ENCODE results near the gene DNLZ. TPM values are rescaled to one million over a fixed set of nuclear protein-coding genes. Genes with fewer than 3 reads are reported as not detected.

DNLZ gene
- polyA plus RNA-seq, 1 donor, result 17.0 TPM

- H3K9me3 ChIP-seq (ENCODE audit: control insufficient read depth, low read depth, low read length), result peaks cover 5% of the 10 kb centered on the region
- no peaks in the 10 kb centered on the region for H3K4me1 ChIP-seq (ENCODE audit: control insufficient read depth, insufficient read depth, low read length)
- 83% methylated on average over 2 of the region's 16 CpGs for WGBS (ENCODE audit: insufficient coverage, low lambda C conversion rate)
- H3K27me3 ChIP-seq (ENCODE audit: control insufficient read depth, insufficient read depth, low read length), result no peaks in the 10 kb centered on the region
- no peak overlapping the region for H3K27ac ChIP-seq (ENCODE audit: low read length)
- no peak for DNase-seq
- no peaks in the 10 kb centered on the region for H3K36me3 ChIP-seq (ENCODE audit: control insufficient read depth, insufficient read depth, low read length)
- no peak overlapping the region for H3K4me3 ChIP-seq (ENCODE audit: low read length)
These were observed 45.8 kb downstream of the DNLZ start for GRCh38 chr9:136317695-136318094.

GRCh38 chr9:136316896-136317676 is 46.5 kb downstream of the DNLZ start:
- Histone ChIP-seq H3K4me1 (ENCODE audit: control insufficient read depth, insufficient read depth, low read length) (no peaks in the 10 kb centered on the region), H3K4me3 (ENCODE audit: low read length) (no peak overlapping the region), H3K9me3 (ENCODE audit: control insufficient read depth, low read depth, low read length) (peaks cover 5% of the 10 kb centered on the region), H3K36me3 (ENCODE audit: control insufficient read depth, insufficient read depth, low read length) (no peaks in the 10 kb centered on the region), H3K27ac (ENCODE audit: low read length) (no peak overlapping the region), H3K27me3 (ENCODE audit: control insufficient read depth, insufficient read depth, low read length) (no peaks in the 10 kb centered on the region)
- no peak for DNase-seq
- WGBS (ENCODE audit: insufficient coverage, low lambda C conversion rate), result no CpG with 5 or more reads among the region's 13 CpGs

GRCh38 chr9:136316271-136316751 is 47.2 kb downstream of the DNLZ start:
- Histone ChIP-seq H3K9me3 (ENCODE audit: control insufficient read depth, low read depth, low read length) (peaks cover 5% of the 10 kb centered on the region), H3K27me3 (ENCODE audit: control insufficient read depth, insufficient read depth, low read length) (no peaks in the 10 kb centered on the region), H3K4me3 (ENCODE audit: low read length) (no peak overlapping the region), H3K27ac (ENCODE audit: low read length) (no peak overlapping the region), H3K4me1 (ENCODE audit: control insufficient read depth, insufficient read depth, low read length) (peaks cover 6% of the 10 kb centered on the region), H3K36me3 (ENCODE audit: control insufficient read depth, insufficient read depth, low read length) (no peaks in the 10 kb centered on the region)
- no peak for DNase-seq
- no CpG with 5 or more reads among the region's 23 CpGs for WGBS (ENCODE audit: insufficient coverage, low lambda C conversion rate)

- Histone ChIP-seq H3K4me3 (ENCODE audit: low read length) (no peak overlapping the region), H3K9me3 (ENCODE audit: control insufficient read depth, low read depth, low read length) (peaks cover 5% of the 10 kb centered on the region), H3K27me3 (ENCODE audit: control insufficient read depth, insufficient read depth, low read length) (no peaks in the 10 kb centered on the region), H3K36me3 (ENCODE audit: control insufficient read depth, insufficient read depth, low read length) (no peaks in the 10 kb centered on the region), H3K27ac (ENCODE audit: low read length) (no peak overlapping the region), H3K4me1 (ENCODE audit: control insufficient read depth, insufficient read depth, low read length) (peaks cover 15% of the 10 kb centered on the region)
- DNase-seq, result no peak
- WGBS (ENCODE audit: insufficient coverage, low lambda C conversion rate), result no CpG with 5 or more reads among the region's 4 CpGs
These were observed 48.6 kb downstream of the DNLZ start for GRCh38 chr9:136314944-136315343.

GRCh38 chr9:136314056-136314416 is 49.5 kb downstream of the DNLZ start:
- no peaks in the 10 kb centered on the region for H3K36me3 ChIP-seq (ENCODE audit: control insufficient read depth, insufficient read depth, low read length)
- H3K27me3 ChIP-seq (ENCODE audit: control insufficient read depth, insufficient read depth, low read length), result no peaks in the 10 kb centered on the region
- no peak for DNase-seq
- H3K27ac ChIP-seq (ENCODE audit: low read length), result no peak overlapping the region
- peaks cover 15% of the 10 kb centered on the region for H3K4me1 ChIP-seq (ENCODE audit: control insufficient read depth, insufficient read depth, low read length)
- H3K4me3 ChIP-seq (ENCODE audit: low read length), result no peak overlapping the region
- peaks cover 7% of the 10 kb centered on the region for H3K9me3 ChIP-seq (ENCODE audit: control insufficient read depth, low read depth, low read length)
- WGBS (ENCODE audit: insufficient coverage, low lambda C conversion rate), result 80% methylated on average over 1 of the region's 3 CpGs

GRCh38 chr9:136313111-136314055 is 50.2 kb downstream of the DNLZ start:
- H3K4me3 ChIP-seq (ENCODE audit: low read length), result no peak overlapping the region
- no CpG with 5 or more reads among the region's 18 CpGs for WGBS (ENCODE audit: insufficient coverage, low lambda C conversion rate)

GRCh38 chr9:136312436-136312835 is 51.1 kb downstream of the DNLZ start:
- no peaks in the 10 kb centered on the region for H3K36me3 ChIP-seq (ENCODE audit: control insufficient read depth, insufficient read depth, low read length)
- no CpG with 5 or more reads among the region's 12 CpGs for WGBS (ENCODE audit: insufficient coverage, low lambda C conversion rate)
- DNase-seq, result peak in 1 of 2 donors; percentile 54

More at GRCh38 chr9:136313111-136314055, 50.2 kb downstream of the DNLZ start:
- no peak overlapping the region for H3K27ac ChIP-seq (ENCODE audit: low read length)
- H3K4me1 ChIP-seq (ENCODE audit: control insufficient read depth, insufficient read depth, low read length), result peaks cover 15% of the 10 kb centered on the region
- peaks cover 14% of the 10 kb centered on the region for H3K9me3 ChIP-seq (ENCODE audit: control insufficient read depth, low read depth, low read length)
- H3K36me3 ChIP-seq (ENCODE audit: control insufficient read depth, insufficient read depth, low read length), result no peaks in the 10 kb centered on the region
- DNase-seq, result no peak
- no peaks in the 10 kb centered on the region for H3K27me3 ChIP-seq (ENCODE audit: control insufficient read depth, insufficient read depth, low read length)

GRCh38 chr9:136312009-136312375 is 51.6 kb downstream of the DNLZ start:
- Histone ChIP-seq H3K4me3 (ENCODE audit: low read length) (peak overlapping the region; percentile 14), H3K4me1 (ENCODE audit: control insufficient read depth, insufficient read depth, low read length) (peaks cover 15% of the 10 kb centered on the region), H3K9me3 (ENCODE audit: control insufficient read depth, low read depth, low read length) (peaks cover 24% of the 10 kb centered on the region), H3K27ac (ENCODE audit: low read length) (no peak overlapping the region), H3K36me3 (ENCODE audit: control insufficient read depth, insufficient read depth, low read length) (no peaks in the 10 kb centered on the region), H3K27me3 (ENCODE audit: control insufficient read depth, insufficient read depth, low read length) (no peaks in the 10 kb centered on the region)
- whole genome bisulfite sequencing (ENCODE audit: insufficient coverage, low lambda C conversion rate), result no CpG with 5 or more reads among the region's 10 CpGs
- no peak for DNase-seq

More at GRCh38 chr9:136312436-136312835, 51.1 kb downstream of the DNLZ start:
- H3K4me1 ChIP-seq (ENCODE audit: control insufficient read depth, insufficient read depth, low read length), result peaks cover 15% of the 10 kb centered on the region
- H3K27me3 ChIP-seq (ENCODE audit: control insufficient read depth, insufficient read depth, low read length), result no peaks in the 10 kb centered on the region
- H3K4me3 ChIP-seq (ENCODE audit: low read length), result no peak overlapping the region
- no peak overlapping the region for H3K27ac ChIP-seq (ENCODE audit: low read length)
- H3K9me3 ChIP-seq (ENCODE audit: control insufficient read depth, low read depth, low read length), result peaks cover 20% of the 10 kb centered on the region

GRCh38 chr9:136311051-136312008 is 52.2 kb downstream of the DNLZ start:
- H3K9me3 ChIP-seq (ENCODE audit: control insufficient read depth, low read depth, low read length), result peaks cover 24% of the 10 kb centered on the region
- no CpG with 5 or more reads among the region's 23 CpGs for WGBS (ENCODE audit: insufficient coverage, low lambda C conversion rate)
- peak overlapping the region; percentile 19 for H3K27ac ChIP-seq (ENCODE audit: low read length)
- peak overlapping the region; percentile 14 for H3K4me3 ChIP-seq (ENCODE audit: low read length)
- peak; percentile 90 to 93 for DNase-seq
- peaks cover 15% of the 10 kb centered on the region for H3K4me1 ChIP-seq (ENCODE audit: control insufficient read depth, insufficient read depth, low read length)
- H3K36me3 ChIP-seq (ENCODE audit: control insufficient read depth, insufficient read depth, low read length), result no peaks in the 10 kb centered on the region
- no peaks in the 10 kb centered on the region for H3K27me3 ChIP-seq (ENCODE audit: control insufficient read depth, insufficient read depth, low read length)

Data from large intestine (tissue), 3 donors.